Left ventricle myocardium inferior (tissue), 1 donor: ENCODE data around the gene GALE. TPM values are rescaled to one million over a fixed set of nuclear protein-coding genes. Genes with fewer than 3 reads are reported as not detected.

Experiments used
- DNase-seq: peaks from one replicate; pipeline ENCODE4 v3.0.0-alpha.2; 2020
- H3K27ac ChIP-seq: fragments of 200-600 bp; replicated peaks from 2 replicates; pipeline ENCODE4 v1.8.0; 2021
- H3K27me3 ChIP-seq: fragments of 200-600 bp; 2 replicates; pipeline ENCODE4 v1.8.0; 2021; ENCODE audit warnings: low read depth
- H3K36me3 ChIP-seq: fragments of 200-600 bp; 2 replicates; pipeline ENCODE4 v1.8.0; 2021
- H3K4me1 ChIP-seq: fragments of 200-600 bp; 2 replicates; pipeline ENCODE4 v1.8.0; 2021
- H3K4me3 ChIP-seq: fragments of 200-600 bp; 2 replicates; pipeline ENCODE4 v1.8.0; 2021; ENCODE audit warnings: mild to moderate bottlenecking, moderate library complexity
- H3K9me3 ChIP-seq: fragments of 200-600 bp; replicated peaks from 2 replicates; pipeline ENCODE4 v1.8.0; 2021
- intact Hi-C: fragments of 100-400 bp; cut with micrococcal nuclease; formaldehyde crosslinking; loops from one replicate; pipeline ENCODE4 v1.11.0; 2022
- total RNA-seq: library from RNA; stranded (reverse); fragmentation: NEBNext Ultra II Directional; extraction: Animal tissue kit (Norgen Biotek cat#: 25700); gene quantifications from one replicate; pipeline ENCODE4 v1.2.1, GENCODE V29; 2021
- TF ChIP-seq, protein P1 (sequence below): fragments of 200-600 bp; IDR thresholded peaks from 2 replicates; pipeline ENCODE4 v1.8.0; 2021; ENCODE audit warnings: antibody characterized with exemption, mild to moderate bottlenecking, borderline replicate concordance
- donor health status: DM: no; HTN: yes; CAD: no; lungs with severe emphysema.

Gene GALE
- total RNA-seq, 1 donor from 2014 or later: 6.3 TPM

DNA sequence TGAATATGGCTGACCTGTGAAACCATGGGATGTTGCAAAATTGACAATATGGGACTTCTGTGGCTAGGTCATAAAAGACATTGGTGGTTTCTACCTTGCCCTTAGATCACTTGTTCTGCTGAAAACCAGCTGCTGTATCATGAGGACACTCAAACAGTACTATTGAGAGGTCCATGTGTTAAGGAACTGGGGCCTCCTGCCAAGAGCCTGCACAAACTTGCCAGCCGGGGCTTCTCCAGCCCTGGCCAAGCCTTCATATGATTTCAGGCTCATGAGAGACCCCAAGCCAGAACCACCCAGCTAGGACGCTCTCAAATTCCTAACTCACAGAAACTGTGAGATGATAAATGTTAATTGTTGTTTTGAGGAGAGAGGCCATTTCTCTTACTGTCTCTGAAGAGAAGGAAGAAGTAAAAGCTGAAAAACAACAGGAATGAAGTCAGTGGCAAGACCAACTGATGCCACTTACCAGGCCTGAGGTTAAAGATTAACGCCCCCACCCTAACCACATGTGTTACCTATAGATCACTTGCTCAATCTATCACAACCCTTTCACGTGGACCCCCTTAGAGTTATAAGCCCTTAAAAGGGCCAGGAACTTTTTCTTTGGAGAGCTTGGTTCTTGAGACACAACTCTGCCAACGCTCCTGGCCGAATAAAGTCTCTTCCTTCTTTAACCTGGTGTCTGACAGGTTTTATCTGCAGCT, 26.2 kb downstream of the GALE start:
- TF ChIP-seq, protein P1, sequence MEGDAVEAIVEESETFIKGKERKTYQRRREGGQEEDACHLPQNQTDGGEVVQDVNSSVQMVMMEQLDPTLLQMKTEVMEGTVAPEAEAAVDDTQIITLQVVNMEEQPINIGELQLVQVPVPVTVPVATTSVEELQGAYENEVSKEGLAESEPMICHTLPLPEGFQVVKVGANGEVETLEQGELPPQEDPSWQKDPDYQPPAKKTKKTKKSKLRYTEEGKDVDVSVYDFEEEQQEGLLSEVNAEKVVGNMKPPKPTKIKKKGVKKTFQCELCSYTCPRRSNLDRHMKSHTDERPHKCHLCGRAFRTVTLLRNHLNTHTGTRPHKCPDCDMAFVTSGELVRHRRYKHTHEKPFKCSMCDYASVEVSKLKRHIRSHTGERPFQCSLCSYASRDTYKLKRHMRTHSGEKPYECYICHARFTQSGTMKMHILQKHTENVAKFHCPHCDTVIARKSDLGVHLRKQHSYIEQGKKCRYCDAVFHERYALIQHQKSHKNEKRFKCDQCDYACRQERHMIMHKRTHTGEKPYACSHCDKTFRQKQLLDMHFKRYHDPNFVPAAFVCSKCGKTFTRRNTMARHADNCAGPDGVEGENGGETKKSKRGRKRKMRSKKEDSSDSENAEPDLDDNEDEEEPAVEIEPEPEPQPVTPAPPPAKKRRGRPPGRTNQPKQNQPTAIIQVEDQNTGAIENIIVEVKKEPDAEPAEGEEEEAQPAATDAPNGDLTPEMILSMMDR: no peak
- H3K27ac ChIP-seq: peak overlapping the region; percentile 31
- no peaks in the 10 kb centered on the region for H3K27me3 ChIP-seq
- no peak overlapping the region for H3K4me3 ChIP-seq
- peaks cover 75% of the 10 kb centered on the region for H3K4me1 ChIP-seq
- intact Hi-C loops: no loop called here
- H3K9me3 ChIP-seq: no peaks in the 10 kb centered on the region
- DNase-seq: no peak
- H3K36me3 ChIP-seq: peaks cover 17% of the 10 kb centered on the region

DNA sequence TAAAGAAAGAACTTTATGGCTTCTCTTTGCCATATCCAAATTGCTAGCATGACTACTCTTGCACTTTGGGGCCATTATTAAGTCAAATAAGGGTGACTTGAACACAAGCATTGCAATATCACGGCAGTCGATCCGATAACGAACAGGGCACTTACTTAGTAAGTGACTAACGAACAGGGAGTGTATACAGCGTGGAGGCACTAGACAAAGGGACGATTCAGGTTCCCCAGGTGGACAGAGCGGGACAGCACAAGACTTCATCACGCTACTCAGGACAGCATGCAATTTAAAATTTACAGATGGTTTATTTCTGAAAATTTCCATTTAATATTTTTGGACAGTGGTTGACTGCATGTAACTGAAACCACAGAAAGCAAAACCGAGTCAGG, 27.7 kb downstream of the GALE start:
- Histone ChIP-seq H3K36me3 (peaks cover 17% of the 10 kb centered on the region), H3K27ac (no peak overlapping the region)

DNA sequence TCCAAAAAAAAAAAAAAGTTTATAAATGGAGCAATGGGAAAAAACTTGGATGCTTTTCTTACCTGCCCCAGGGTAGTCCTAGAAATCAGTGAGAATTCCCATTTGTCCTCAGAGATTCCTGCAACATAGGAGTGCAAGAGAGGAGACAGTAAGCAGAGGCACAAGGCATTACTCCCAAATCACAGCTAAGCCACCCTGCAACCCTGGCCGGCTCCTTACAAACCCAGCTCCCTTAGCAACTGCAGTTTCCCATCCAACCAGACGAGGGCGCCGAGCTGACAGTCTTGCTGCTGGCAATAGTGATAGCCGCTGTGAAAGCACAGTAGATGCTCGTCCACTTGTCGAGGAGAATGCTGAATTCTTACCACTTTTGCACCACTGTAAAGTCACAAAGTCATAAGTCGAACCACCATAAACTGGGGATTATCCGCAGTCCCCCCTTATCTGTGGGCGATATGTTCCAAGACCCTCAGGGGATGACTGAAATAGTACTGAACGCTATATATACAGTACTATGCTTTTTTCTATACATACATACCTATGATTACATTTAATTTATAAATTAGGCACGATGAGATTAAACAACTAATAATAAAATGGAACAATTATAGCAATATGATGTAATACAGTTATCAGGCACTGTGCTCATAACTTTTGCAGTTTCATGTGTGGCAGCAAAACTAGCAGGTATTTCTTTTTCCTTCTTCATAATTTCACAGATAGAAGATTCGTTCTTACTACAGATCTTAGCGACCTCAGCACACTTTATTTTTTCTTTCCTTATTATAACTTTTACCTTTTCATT, 28.3 kb downstream of the GALE start:
- TF ChIP-seq, protein P1: peak; percentile 97
- Histone ChIP-seq H3K9me3 (no peaks in the 10 kb centered on the region), H3K4me1 (peaks cover 72% of the 10 kb centered on the region), H3K36me3 (peaks cover 17% of the 10 kb centered on the region), H3K27me3 (no peaks in the 10 kb centered on the region), H3K27ac (no peak overlapping the region), H3K4me3 (no peak overlapping the region)
- DNase-seq: peak; percentile 87
- intact Hi-C loops: no loop called here

More for the DNA sequence above, 27.7 kb downstream of the GALE start:
- no peak for DNase-seq
- Histone ChIP-seq H3K4me3 (no peak overlapping the region), H3K4me1 (peaks cover 76% of the 10 kb centered on the region), H3K27me3 (no peaks in the 10 kb centered on the region), H3K9me3 (no peaks in the 10 kb centered on the region)
- intact Hi-C loops: no loop called here
- TF ChIP-seq, protein P1: no peak

DNA sequence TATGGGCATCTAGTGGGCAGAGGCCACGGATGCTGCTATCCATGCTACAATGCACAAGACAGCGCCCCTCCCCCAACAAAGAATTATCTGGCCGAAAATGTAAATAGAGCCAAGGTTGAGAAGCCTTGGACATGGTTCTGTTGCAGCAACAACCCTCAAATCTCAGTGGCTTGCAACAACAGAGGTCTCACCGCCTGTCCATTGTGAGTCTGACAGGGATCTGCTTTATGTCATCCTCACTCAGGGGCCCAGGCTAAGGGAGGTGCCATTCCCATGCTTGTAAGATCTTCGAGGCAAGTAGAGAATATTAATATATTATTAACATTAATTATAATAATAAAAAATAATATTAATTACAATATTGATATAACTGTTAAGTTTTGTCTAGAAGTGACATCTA, 31.8 kb downstream of the GALE start:
- peaks cover 45% of the 10 kb centered on the region for H3K4me1 ChIP-seq
- TF ChIP-seq, protein P1: no peak
- no peak overlapping the region for H3K4me3 ChIP-seq
- intact Hi-C loops: no loop called here
- peak overlapping the region; percentile 38 for H3K27ac ChIP-seq
- no peaks in the 10 kb centered on the region for H3K9me3 ChIP-seq
- H3K36me3 ChIP-seq: peaks cover 23% of the 10 kb centered on the region
- no peak for DNase-seq
- no peaks in the 10 kb centered on the region for H3K27me3 ChIP-seq

DNA sequence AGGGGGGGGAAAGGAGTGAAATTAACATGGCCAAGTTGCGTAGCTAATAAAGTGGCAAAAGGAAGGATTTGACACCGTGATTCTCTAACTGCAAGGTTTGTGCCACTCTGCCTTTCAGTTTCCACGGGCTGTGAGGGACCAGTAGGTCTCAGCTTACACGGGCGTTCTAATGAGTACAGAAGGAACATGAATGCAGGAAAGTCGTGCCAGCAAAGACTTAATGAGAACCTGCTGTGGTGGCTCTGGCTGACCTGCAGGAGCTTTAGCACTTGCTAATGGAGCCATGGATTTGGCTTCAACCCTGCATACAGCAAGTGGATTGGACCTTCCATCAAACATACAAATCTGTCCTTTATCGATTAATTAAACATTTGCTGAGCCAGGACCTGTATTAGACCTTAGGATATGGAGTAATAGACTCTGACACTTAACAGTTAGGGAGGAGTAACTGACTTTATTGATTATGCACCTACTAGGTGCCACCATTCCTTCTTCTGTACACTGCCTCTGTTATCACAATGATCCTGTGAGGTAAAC, 37.4 kb downstream of the GALE start:
- no peaks in the 10 kb centered on the region for H3K27me3 ChIP-seq
- no peak overlapping the region for H3K4me3 ChIP-seq
- intact Hi-C loops: no loop called here
- peaks cover 65% of the 10 kb centered on the region for H3K4me1 ChIP-seq
- TF ChIP-seq, protein P1: no peak
- peaks cover 44% of the 10 kb centered on the region for H3K36me3 ChIP-seq
- H3K27ac ChIP-seq: peak overlapping the region; percentile 71
- no peaks in the 10 kb centered on the region for H3K9me3 ChIP-seq
- DNase-seq: no peak
